Measurements from ENCODE around the gene DCST1.

- TF ChIP-seq CTCF (conservative IDR thresholded peaks at IDR 0.05) (no peak), EZH2 (IDR thresholded peaks at IDR 0.05; ENCODE audit: low read depth) (no peak)
Measured at GRCh38 chr1:155070158-155070621, 36.6 kb downstream of the DCST1 start.
